Activated naive CD8-positive, alpha-beta T cell treated with anti-CD3 and anti-CD28 coated beads, Interleukin-2, amount 50 U/mL, for 16 hours (primary cell): ENCODE data around the gene FAM168A.
A peak's percentile ranks its signal among the peaks of the same experiment; 100 is the strongest.

ENCODE experiments used
- DNase-seq: peaks from one replicate; pipeline ENCODE4 v3.0.0-alpha.2; 2020; ENCODE audit warnings: low read depth, low spot score

FAM168A gene

DNA sequence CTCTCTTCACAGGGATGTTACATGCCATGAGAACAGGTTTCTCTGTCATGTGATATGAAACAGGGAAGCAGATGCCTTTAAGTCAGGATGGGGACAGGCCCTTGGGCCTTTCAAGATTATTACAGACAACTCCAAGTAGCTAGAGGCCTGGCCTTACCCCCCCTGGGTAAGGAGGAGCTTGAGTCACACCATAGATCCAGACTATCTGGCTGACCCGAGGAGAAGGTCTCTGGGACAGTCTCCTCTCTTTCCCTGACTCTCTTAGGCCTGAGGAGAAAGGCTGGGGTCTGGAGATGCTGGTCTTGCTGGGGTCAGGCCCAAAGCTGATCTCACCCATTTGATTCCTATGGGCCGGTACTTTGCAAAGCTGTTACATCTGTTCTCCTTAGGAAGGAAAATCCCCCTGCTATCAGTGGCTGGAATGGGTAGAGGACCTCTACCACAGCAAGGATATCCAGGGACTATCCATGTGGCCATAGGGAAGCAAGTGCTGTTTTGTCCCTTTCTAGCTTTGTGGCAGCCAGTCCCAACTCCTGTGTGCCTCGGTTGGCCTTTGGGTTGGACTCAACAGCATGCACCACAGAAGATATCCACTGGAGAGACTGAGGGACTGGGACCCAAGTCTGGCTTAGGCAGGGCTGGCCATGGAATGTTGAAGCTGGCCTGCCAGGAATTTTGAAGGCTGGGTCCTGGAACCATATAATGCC lies 196.5 kb downstream of the FAM168A start:
- DNase-seq: no peak

DNA sequence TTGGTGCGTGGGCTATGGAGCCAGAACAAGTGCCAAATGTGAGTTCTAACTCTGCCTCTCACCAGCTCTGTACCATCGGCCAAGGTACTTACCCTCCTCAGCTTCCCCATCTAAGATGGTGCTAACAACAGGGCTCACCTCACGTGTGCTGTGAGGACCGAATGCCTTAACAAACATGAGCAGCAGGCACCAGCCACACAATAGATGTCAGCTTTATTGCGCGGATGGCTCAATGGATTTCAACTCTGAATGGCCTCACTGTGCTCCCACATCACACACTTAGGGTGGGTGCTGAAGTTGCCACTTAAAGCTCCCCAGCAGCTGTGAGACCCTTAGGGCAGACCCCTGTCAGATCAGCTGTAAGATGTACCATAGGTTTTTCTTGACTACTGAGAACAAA lies 197.6 kb downstream of the FAM168A start:
- no peak for DNase-seq

DNA sequence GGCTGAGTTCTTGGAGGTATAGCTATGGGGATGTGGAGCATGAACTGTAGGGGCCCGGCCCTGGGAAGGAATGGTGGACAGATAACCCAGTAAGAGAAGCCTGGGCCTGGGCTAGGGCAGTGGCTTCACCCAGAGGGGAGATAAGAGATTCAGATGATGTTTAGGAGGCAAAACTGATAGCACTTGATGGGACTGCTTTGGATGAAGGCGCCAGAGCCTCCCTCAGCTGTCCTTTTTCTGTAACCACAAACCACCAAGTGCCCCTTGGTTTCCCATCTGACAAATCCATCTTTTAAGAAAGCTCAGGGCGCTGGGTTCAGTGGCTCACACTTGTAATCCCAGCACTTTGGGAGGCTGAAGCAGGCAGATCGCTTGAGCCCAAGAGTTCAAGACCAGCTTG lies 198.3 kb downstream of the FAM168A start:
- no peak for DNase-seq

DNA sequence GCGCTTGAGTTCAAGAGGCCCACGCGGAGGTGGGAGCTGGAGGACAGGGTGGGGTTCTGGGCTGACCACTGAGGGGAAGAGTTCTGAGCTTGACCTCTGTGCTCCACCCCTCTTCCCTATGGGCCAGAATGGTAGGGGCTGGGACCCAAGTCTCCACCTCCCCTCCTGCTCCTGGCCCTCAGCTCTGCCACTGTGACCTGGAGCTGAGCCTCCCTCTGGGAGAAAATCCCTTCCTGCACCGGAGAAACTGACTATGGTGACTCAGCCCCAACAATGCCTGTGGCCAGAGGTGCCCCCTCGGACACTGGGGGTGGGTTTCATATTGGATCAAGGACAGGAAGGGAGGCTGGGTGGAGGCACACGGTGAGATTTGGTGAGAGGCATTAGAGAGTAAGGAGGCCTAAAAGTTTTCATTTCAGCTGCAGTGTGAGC lies 198.7 kb downstream of the FAM168A start:
- DNase-seq: no peak

DNA sequence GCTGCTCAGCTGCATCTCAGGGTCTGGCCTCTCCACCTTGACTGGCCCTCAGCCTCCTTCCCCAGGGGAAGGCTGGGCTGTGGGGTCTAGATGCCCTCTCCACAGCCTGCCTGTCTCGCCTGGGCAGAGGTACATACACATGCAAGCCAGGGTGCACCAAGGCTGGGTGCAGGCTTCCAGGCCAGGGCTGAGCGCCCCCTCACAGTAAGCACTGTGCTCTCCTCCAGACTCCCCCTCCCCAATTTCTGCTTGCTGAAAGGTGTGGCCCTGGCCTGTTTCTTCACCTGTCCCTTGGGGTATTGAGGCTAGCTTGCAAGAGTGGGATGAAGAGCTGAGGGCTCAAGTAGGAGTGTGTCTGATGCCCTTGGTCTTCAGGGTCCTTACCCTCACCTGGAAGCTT lies 199.2 kb downstream of the FAM168A start:
- no peak for DNase-seq

DNA sequence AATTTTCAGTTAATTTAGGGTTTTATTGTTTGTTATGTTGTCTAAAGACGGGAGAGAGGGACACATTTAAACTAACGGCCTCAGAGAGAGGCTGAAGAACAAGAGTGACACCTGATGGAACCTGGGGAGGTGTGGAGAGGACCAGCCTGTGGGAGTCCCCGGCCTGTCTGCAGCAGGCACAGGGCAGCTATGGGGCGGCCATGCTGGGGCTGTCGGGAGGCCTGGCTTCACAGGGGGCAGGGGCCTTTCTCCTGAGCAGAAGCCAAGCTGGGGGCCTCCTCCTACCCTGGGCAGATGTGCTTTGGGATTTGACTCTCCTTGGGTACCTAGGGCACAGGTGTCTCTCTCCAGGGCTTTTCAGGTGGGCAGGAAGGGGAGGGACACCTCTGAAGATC lies 199.8 kb downstream of the FAM168A start:
- DNase-seq: no peak

DNA sequence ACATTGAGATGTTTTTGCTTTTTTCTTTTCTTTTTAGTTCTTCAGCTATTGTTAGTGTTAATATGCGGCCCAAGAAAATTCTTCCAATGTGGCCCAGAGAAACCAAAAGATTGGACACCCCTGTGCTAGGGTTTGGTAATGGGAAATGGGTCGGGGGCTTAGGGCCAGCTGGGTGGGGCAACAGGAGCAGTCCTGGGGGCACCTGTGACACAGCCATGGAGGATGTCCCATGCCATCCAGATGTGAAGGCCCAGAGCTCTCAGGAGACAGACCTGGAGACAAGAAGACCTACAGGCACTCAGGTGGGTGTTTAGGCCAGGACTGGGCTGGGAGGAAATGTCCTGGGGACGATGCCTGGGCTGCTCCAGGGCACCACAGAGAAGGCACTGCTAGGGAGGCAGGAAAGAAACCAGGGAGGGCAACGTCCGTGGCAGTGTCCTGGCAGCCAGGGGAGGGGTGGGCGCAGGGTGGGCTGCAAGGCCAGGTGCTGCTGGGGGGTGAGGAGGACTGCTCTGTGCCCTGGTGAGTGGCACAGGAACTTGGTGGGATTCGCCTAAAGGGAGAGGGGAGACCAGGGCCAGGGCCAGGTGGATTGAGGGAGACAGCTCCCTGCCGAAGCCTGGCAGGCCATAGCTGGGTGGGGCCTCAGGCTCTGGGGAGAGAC lies 200.3 kb downstream of the FAM168A start:
- no peak for DNase-seq

DNA sequence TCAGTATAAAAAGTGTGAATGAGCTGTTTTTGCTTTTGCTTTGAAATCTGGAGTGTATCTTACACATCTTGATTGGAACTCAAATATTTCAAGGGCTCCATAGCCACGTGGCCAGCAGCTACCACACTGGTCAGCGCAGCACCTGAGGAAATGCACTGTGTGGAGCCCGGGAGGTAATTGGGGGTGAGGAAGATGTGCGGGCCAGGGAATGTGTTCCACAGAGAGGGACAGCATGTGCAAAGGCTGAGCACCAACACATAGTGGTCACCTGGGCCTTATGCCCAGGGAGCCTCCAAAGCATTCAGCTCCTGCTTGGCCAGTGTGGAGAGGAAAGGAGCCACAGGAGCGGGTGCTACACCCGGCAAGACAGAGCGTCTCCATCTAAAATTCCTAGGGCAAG lies 200.9 kb downstream of the FAM168A start:
- no peak for DNase-seq

DNA sequence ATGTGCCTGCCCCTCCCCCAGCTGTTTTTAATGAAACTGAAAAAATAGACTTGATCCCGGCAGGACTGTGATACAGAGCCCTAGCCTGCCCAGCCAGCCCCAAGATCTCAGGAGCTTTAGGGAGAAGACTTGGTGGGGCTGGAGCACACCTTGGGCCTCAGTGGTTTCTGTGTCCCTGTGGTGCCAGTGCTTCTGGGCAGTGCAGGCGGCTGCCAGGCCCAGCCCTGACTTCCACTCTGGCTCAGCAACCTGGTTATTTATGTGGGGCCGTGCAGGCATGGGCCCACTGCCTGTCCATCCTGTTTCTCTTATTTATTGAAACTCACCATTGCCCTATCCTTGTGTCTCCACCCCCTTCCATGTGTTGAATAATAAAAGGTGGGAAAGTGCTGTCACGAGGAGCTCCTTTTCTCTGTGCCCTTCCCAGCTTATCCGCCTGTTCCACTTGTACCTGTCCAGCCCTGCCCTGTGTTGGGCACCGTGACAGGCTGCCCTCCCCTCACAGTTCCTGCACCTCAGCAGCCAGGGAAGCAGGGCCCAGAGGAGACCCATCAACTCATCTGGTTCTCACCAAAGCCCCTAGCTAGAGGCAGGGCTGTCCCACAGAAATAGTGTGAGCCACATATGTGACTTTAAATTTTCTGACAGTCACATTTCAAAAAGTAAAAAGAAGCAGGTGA lies 201.5 kb downstream of the FAM168A start:
- no peak for DNase-seq

DNA sequence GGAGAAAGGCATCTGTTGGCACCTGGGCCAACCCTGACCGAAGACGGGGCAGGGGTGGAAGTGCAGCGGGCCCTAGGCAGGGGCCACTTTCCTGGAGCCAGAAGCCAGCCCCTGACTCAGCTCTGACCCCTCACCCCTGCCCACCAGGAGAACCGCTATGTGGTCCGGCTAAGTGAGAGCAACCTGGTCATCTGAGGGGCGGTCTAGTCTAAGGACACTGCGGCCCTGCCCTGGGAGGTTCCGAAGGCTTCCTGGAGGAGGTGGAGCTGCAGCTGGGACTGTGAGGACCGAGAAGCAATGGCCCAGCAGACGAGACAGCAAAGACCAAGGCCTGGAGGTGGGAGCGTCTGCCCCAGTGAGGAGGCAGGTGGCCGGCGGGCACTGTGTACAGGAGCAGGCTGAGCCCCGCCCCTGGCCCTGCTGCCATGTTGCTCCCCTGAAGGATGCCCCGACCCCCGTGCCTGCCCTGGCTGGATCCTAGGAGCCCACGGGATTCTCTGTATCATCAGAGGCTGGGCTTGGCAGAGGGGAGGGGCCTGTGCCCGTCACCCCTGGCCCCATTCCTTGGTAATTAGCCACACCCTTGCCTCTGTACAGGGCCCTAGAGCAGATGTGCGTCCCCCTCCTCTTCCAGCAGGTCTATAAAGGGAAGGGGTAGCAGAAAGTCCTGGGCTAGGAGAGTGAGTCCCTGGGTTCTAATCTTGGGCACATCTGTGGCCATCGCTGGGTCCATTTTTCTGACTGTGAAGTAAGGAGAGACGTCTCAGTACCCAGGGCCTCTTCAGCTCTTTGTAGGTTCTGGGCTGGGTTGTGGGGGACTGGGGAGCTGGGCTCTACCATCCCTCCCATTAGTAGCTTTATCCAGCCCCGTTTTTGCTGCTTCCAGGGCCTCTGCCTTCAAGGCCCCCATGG lies 202.4 kb downstream of the FAM168A start:
- no peak for DNase-seq

DNA sequence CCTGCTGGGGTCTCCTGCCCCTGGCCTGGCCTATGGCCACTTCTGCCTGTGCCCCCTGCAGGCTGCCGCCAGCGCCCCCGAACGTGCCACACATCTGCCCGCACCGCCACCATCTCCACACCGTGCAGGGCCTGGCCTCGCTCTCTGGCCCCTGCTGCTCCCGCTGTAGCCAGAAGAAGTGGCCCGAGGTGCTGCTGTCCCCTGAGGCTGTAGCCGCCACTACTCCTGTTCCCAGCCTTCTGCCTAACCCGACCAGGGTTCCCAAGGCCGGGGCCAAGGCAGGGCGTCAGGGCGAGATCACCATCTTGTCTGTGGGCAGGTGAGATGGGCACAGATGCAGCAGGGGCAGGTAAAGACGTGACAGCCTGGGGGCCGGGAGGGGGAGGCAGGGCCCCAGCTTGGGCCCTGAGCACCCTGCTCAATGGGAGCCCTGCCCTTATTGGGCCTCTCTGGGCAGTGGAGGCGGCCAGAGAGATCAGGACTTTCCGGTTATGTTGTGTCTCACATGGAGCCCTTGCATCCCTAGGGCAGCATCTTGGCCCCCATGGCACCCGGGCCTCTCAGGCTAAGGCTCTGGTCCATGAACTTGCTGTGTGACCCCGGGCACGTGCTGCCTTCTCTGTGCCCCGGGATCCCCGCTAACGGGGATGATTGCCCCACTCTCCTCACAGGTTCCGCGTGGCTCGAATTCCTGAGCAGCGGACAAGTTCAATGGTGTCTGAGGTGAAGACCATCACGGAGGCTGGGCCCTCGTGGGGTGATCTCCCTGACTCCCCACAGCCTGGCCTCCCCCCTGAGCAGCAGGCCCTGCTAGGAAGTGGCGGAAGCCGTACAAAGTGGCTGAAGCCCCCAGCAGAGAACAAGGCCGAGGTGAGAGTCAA lies 203.3 kb downstream of the FAM168A start:
- no peak for DNase-seq

DNA sequence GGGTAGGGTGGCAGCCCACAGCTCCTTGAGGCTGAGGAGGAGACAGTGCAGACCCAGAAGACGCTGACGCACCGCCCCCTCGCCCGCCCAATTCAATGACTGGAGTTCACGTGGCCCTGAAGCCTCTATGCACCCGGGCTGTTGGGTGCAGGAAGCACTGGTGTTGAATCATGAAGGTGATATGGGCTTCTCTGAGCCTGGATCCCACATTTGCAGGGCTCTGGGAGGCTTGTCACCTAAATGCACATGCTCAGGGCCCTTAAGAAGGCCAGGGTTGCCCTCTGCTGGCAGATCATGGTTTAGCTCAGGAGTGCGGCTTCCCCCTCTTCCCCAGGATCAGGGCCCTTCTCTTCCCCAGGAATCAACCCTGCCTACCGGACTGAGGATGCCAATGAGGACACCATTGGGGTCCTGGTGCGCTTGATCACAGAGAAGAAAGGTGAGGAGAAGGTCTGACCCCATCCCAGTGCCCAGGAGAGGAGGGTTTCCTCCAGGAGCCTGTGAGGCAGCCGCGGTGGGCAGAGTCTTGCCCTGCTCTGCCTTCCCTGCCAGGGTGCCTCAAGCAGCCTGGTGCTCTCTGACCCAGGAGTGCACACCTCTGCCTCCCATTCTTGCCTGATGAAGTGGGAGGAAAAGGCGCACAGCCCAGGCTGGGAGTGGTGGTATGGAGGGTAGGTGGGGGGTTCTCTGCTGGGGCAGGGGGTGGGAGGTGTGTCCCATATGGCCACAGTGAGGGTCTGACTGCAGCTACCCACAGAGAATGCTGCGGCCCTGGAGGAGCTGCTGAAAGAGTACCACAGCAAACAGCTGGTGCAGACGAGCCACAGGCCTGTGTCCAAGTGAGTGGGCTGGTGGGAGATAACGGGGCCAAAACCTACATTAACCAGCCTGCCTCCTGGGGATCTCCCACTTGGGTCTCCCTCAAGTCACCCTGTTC lies 204.2 kb downstream of the FAM168A start:
- peak; percentile 25 for DNase-seq

DNA sequence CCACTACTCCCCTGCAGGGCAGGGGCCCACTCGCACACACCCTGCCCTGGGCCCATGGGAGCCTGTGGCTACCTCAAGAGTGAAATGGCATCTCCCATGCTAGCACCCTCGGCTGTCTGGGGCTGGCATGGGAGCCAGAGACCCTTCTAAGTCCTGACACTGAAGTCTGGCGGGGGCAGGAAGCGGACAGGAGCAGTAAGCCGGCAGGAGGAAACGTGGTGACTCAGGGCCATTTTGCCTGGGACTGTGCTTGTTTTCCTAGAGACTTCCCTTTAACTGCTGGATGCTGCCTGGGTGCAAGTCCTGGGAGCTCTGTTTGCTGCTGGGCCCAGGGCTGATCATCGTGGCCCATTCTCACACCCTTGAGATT lies 204.9 kb downstream of the FAM168A start:
- DNase-seq: no peak

DNA sequence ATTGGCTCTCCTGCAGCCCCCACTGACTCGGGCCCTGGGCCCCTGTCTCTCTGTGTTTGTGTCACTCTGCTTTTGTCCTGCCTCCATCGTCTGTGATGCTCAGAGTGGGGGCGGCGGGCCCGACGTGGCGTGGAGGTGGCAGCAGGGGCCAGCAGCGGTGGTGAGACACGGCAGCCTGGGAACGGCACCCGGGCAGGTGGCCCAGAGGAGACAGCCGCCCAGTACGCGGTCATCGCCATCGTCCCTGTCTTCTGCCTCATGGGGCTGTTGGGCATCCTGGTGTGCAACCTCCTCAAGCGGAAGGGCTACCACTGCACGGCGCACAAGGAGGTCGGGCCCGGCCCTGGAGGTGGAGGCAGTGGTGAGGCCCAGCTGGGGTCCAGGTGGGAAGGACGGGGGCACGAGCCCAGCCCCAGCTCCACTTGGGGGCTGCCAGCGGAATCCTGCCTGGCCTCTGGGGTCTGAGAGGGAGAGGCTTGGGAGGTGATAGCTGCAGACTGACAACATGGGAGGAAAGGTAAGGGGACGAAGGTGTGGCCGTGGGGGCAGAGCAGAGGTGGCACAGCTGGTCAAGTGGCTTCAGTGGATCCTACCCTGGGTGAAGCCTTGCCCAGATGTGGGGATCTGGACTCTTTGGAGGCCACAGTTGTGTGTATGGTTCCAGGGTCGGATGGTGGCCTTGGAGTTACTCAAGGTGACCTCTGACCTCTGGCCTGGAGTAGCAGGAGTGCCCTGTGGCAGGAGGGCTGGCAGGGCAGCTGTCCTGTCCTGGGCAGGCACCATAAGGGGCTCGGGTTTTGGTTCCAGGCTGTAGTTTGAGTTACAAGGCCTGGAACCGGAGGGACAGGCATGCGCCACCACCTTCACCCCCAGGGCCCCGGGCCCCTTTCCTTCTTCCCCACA lies 205.6 kb downstream of the FAM168A start:
- DNase-seq: no peak

DNA sequence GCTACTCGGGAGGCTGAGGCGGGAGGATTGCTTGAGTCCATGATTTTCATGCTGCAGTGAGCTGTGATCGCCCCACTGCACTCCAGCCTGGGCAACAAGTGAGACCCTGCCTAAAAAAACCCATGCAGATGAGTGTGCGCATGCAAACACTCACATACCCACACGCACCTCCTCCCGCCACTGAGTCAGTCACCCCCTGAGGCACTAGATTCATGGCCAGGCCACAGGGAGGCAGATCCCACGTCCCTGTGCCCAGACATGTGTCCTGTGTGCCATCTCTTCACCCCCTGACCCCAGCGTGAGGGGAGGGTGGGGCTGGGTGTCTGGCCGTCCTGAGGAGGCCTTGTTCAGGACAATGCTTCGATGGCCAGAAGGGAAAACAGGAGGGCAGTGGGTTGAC lies 206.2 kb downstream of the FAM168A start:
- no peak for DNase-seq

DNA sequence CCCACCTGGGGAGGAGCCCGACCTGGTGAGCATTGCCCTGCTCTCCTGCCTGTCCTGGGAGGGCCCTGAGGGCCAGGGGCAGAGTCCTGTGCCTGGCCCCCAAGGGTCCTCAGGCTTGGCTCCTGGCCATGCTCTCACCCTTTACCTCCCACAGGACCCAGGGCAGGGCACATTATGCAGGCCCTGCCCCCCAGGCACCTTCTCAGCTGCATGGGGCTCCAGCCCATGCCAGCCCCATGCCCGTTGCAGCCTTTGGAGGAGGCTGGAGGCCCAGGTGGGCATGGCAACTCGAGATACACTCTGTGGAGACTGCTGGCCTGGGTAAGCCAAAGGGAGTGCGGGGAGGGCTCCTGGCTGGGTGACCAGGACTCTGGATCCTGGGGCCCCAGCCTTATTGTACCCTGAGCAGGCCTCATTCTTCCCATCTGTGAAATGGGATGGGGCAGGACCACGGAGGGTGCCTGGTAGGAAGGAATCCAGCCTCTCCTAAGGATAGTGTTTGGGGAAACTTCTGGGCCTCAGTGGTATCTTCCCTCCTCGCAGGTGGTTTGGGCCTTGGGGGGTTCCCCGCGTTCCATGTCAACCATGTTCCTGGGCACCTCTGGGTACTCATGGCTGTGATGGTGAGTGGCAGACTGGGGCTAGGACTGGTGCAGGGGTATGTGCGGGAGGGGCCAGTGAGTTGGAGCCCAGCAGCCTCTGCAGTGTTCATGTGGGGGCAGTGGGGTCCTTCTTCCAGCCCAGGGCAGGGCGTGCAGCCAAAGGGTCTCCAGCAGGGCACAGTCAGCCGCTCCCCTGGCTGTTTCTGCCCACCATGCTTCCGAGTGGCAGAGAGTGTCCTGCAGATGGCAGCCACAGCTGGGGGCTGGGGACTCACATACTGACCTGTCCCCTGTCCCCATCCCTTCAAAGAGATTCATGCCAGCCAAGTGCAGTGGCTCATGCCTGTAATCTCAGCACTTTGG lies 207.0 kb downstream of the FAM168A start:
- DNase-seq: no peak

DNA sequence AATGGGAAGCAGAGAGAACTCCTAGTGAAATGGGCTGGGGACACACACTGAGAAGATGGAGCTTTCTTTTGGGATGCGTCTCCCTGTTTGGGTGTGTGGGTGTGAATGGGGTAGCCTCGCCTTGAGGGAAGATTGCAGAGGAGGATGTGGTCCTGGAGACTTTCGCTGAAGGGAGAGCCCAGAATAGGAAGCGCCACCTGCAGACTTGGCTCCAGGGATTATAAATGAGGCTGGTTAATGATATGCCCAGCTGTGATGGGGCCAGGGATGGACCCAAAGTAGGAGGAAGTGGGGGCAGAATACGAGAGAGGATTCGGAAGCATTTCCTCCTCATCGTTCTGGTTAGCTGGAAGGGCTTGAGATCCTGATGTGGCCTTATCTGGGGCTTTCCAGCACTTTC lies 208.0 kb downstream of the FAM168A start:
- no peak for DNase-seq

DNA sequence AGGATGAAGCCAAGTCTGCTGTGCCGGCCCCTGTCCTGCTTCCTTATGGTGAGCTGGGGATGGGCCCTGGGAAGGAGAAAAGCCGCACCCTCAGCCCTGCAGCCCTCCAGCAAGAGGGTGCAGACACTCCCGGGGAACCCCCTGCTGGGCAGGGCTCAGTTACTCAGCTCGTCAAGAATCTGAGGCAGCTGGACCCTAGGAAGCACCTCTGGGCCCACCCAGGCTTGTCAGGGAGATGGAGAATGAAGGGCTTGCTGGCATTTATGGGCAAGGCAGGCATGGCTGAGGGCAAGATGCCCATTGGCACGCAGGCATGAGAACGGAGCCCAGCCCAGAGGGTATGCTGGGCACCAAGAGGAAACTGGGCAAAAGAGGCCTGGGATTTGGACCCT lies 208.8 kb downstream of the FAM168A start:
- DNase-seq: no peak
